Psoas muscle (tissue), 8 donors: ENCODE data around the gene EPHB1. TPM values are rescaled to one million over a fixed set of nuclear protein-coding genes. Genes with fewer than 3 reads are reported as not detected.

Source experiments
- ATAC-seq, 4 donors: fragments of 200-7000 bp; cut with Tn5 transposase; one replicate each; pipeline ENCODE4 v1.9.1; 2020; ENCODE audit warnings: moderate library complexity in 3 of 4, mild to moderate bottlenecking in 2 of 4
- DNase-seq, 2 donors: peaks; one replicate each; pipeline ENCODE4 v3.0.0-alpha.2; 2020
- H3K27ac ChIP-seq: fragments of 200-600 bp; one replicate; pipeline ENCODE4 v1.8.0; 2022
- H3K27me3 ChIP-seq, 3 donors: fragments of 200-600 bp in 1 of 3; one replicate each; pipeline versions ENCODE4 v1.6.1 to v1.8.0; 2013 to 2022; ENCODE audit warnings: low read length in 2 of 3, mild to moderate bottlenecking in 2 of 3, moderate library complexity in 1 of 3; ENCODE audit not compliant: insufficient read depth in 3 of 3
- H3K36me3 ChIP-seq, 2 donors: fragments of 200-600 bp in 1 of 2; one replicate each; pipeline versions ENCODE4 v1.6.1 to v1.8.0; 2013 to 2022; ENCODE audit warnings: low read depth in 1 of 2, mild to moderate bottlenecking in 1 of 2, moderate library complexity in 1 of 2; ENCODE audit not compliant: insufficient read depth in 1 of 2
- H3K4me1 ChIP-seq: fragments of 200-600 bp; one replicate; pipeline ENCODE4 v1.8.0; 2022
- H3K4me3 ChIP-seq: fragments of 200-600 bp; one replicate; pipeline ENCODE4 v1.8.0; 2022; ENCODE audit warnings: mild to moderate bottlenecking
- H3K9me3 ChIP-seq: fragments of 200-600 bp; one replicate; pipeline ENCODE4 v1.8.0; 2022
- WGBS, 3 donors: extraction: QIAGEN DNeasy Blood & Tissue Kit; methylation state at CpG; one replicate each; pipeline versions ENCODE4 v1.1.6 to v1.1.7; 2013; 5-methylcytosine and 5-hydroxymethylcytosine counted together
- intact Hi-C, 2 donors: fragments of 100-400 bp; cut with DNase I; formaldehyde crosslinking; loops; one replicate each; pipeline versions ENCODE4 v1.11.0 to v1.14.2; 2022
- polyA plus RNA-seq, 3 donors: library from polyadenylated mRNA; stranded (reverse); fragments of 200-250 nt; gene quantifications; one replicate each; pipeline ENCODE4 v1.2.3, GENCODE V29; 2013
- total RNA-seq, 4 donors: library from RNA; stranded (reverse); fragmentation: NEBNext Ultra II Directional in 2 of 4; extraction: Animal tissue kit (Norgen Biotek cat#: 25700) in 2 of 4; gene quantifications; one replicate each; pipeline versions ENCODE4 v1.2.1 to v1.2.4, GENCODE V29; 2021 to 2023
- TF ChIP-seq, protein P1 (sequence below): fragments of 200-600 bp; IDR thresholded peaks from one replicate; pipeline ENCODE4 v1.8.0; 2022; ENCODE audit warnings: antibody characterized with exemption
- donor health status: healthy with polysubstance abuse.
- donor health status: DM: no; HTN: no; CAD: no; lungs with moderate emphysema.
- donor health status: Bipolar disorder and iron deficiency.
- donor health status: healthy.
- donor health status: DM: yes; HTN: yes; CAD: no.
- donor health status: DM: no; HTN: no; CAD: no.
- donor health status: DM: no; HTN: no; CAD: no.
- donor health status: DM: yes; HTN: yes; CAD: no.

Gene EPHB1
- total and polyA plus RNA-seq, 7 donors = 0.85 to 6.3 (median 2.0) TPM

DNA sequence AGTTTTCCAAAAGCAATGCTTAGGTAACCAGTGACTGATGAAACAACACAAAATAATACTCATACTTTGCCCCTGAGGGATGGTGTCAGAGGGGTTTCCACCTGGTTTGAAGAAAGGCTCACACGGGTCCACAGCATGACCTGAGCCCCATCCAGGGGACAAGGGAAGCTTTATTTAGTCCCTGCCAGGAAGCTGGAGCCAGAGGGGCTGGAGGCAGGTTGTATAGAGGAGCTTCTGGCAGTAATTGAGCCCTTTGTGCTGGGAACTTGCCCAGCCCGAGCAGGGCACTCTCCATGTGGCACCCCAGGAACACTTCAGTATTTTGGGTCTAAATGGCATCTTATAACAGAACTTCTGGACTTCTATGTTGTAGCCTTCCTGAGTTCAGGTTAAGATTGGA lies 39.2 kb upstream of the EPHB1 start:
- no peak for DNase-seq
- no peaks in the 10 kb centered on the region for H3K27me3 ChIP-seq

DNA sequence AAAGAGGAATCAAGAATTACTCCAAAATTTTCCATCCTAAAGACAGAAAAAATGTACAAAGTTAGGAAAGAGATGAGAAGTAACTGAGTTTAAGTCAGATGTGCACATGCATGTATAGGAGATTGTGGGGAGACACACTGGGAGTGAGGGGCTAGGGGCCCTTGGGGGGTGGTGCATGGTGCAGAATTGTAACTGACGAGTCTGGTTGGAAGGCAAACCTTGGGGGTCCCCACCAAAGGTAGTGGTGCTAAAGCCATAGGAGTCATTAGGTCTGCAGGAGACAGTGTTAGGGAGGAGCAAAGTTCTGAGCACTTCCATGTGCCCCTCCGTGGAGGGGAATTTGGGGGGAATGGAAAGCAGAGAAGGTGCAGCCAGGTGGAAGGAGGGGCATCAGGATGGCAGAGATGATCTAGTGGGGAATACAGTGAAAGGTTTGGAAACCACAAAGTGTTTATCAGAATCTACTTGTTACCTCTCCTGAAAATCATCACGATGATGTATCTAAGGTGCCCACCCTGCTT lies 37.5 kb upstream of the EPHB1 start:
- peaks cover 14% of the 10 kb centered on the region for H3K4me1 ChIP-seq
- no peaks in the 10 kb centered on the region for H3K36me3 ChIP-seq
- no peaks in the 10 kb centered on the region for H3K27me3 ChIP-seq
- no peaks in the 10 kb centered on the region for H3K9me3 ChIP-seq
- TF ChIP-seq, protein P1, sequence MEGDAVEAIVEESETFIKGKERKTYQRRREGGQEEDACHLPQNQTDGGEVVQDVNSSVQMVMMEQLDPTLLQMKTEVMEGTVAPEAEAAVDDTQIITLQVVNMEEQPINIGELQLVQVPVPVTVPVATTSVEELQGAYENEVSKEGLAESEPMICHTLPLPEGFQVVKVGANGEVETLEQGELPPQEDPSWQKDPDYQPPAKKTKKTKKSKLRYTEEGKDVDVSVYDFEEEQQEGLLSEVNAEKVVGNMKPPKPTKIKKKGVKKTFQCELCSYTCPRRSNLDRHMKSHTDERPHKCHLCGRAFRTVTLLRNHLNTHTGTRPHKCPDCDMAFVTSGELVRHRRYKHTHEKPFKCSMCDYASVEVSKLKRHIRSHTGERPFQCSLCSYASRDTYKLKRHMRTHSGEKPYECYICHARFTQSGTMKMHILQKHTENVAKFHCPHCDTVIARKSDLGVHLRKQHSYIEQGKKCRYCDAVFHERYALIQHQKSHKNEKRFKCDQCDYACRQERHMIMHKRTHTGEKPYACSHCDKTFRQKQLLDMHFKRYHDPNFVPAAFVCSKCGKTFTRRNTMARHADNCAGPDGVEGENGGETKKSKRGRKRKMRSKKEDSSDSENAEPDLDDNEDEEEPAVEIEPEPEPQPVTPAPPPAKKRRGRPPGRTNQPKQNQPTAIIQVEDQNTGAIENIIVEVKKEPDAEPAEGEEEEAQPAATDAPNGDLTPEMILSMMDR = no peak
- H3K4me3 ChIP-seq = no peak overlapping the region
- H3K27ac ChIP-seq = no peak overlapping the region
- ATAC-seq = no peak
- intact Hi-C loops = loop anchor here in 1 of 2 donors (5.0 kb wide), 1 partner anchor 125 kb away; no protein-coding TSS in a partner anchor
- no peak for DNase-seq
- WGBS, 3 donors = 79 to 93% (median 91%) methylated on average over 3 of the region's 3 CpGs

More for the DNA sequence above, 39.2 kb upstream of the EPHB1 start:
- 62 to 76% (median 65%) methylated on average over 2 of the region's 2 CpGs for whole genome bisulfite sequencing, 3 donors
- no peaks in the 10 kb centered on the region for H3K36me3 ChIP-seq
- H3K9me3 ChIP-seq = no peaks in the 10 kb centered on the region
- H3K4me3 ChIP-seq = no peak overlapping the region
- H3K4me1 ChIP-seq = peaks cover 17% of the 10 kb centered on the region
- ATAC-seq = no peak
- H3K27ac ChIP-seq = no peak overlapping the region
- TF ChIP-seq, protein P1 = no peak
- intact Hi-C loops = loop anchor here in 1 of 2 donors (1.0 to 5.0 kb wide), 2 partner anchors 124 to 156 kb away; no protein-coding TSS in a partner anchor

- DNase-seq = no peak
- TF ChIP-seq, protein P1 = no peak
- Histone ChIP-seq H3K4me1 (no peaks in the 10 kb centered on the region), H3K4me3 (no peak overlapping the region), H3K9me3 (no peaks in the 10 kb centered on the region), H3K27ac (no peak overlapping the region), H3K27me3 (no peaks in the 10 kb centered on the region), H3K36me3 (no peaks in the 10 kb centered on the region)
- intact Hi-C loops = no loop called here
- 38 to 42% (median 41%) methylated on average over 8 of the region's 8 CpGs for WGBS, 3 donors
- no peak for ATAC-seq
These were observed 33.8 kb upstream of the EPHB1 start for GRCh38 chr3:134761213-134761612.

DNA sequence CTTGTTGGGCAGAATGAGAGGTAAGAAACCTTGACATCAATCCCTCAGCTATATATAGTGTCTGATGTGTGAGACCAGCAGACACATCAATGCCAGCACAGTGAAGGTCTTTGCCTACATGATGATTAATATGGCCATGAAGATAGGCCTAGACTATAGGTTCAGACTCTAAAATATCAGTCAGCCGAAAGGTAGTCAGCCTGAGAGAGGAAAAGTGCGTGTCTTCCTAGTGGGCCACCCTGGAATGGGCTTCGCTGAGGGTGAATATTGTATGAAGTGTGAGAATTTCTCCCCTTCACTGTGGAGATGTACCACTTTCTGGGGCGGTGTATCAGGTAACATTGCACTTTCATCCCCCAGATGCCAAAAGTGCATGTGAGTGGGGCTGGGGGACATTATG lies 33.0 kb upstream of the EPHB1 start:
- 88 to 99% (median 92%) methylated on average over 4 of the region's 4 CpGs for WGBS, 3 donors
- ATAC-seq = peak in 1 of 4 donors; percentile 40
- H3K27ac ChIP-seq = no peak overlapping the region
- no peak overlapping the region for H3K4me3 ChIP-seq
- TF ChIP-seq, protein P1 = no peak
- H3K4me1 ChIP-seq = no peaks in the 10 kb centered on the region
- H3K36me3 ChIP-seq = no peaks in the 10 kb centered on the region
- intact Hi-C loops = no loop called here
- H3K27me3 ChIP-seq = no peaks in the 10 kb centered on the region
- H3K9me3 ChIP-seq = no peaks in the 10 kb centered on the region
- no peak for DNase-seq

DNA sequence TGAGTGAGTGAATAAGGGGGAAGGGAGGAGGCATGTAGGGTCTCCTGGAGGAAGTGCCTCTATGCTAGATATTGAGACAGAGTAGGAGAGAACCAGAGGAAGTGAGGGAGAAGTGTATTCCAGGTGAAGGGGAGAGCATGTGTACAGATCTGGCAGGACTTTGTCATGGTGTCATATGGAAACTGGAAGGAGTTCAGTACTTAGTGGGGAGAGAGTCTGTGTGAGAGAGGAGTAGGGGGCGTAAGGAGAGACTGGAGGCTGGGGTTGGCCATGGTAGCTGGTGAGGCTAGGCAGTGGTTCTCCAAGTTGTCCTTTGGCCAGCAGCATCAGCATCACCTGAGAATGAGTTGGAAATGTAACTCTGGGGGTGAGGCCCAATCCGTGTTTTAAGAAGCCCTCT lies 29.6 kb upstream of the EPHB1 start:
- ATAC-seq (no peak), DNase-seq (no peak)
- Histone ChIP-seq H3K27me3 (no peaks in the 10 kb centered on the region), H3K4me1 (no peaks in the 10 kb centered on the region), H3K4me3 (no peak overlapping the region), H3K36me3 (no peaks in the 10 kb centered on the region), H3K9me3 (no peaks in the 10 kb centered on the region), H3K27ac (no peak overlapping the region)
- TF ChIP-seq, protein P1 = no peak
- intact Hi-C loops = no loop called here
- WGBS, 3 donors = 95 to 96% (median 95%) methylated on average over 2 of the region's 2 CpGs
